NCI-H2081 (cell line): Measurements from ENCODE around the gene KCNQ1.

ENCODE experiments used
- DNase-seq, 2 experiments: peaks; one replicate each; lab custom pipeline; 2025; lab: John Stamatoyannopoulos, UW

Gene KCNQ1

GRCh38 chr11:2524446-2525165 lies 79.8 kb downstream of the KCNQ1 start:
- DNase-seq: no peak

GRCh38 chr11:2525166-2525861 lies 80.5 kb downstream of the KCNQ1 start:
- DNase-seq: no peak

DNA sequence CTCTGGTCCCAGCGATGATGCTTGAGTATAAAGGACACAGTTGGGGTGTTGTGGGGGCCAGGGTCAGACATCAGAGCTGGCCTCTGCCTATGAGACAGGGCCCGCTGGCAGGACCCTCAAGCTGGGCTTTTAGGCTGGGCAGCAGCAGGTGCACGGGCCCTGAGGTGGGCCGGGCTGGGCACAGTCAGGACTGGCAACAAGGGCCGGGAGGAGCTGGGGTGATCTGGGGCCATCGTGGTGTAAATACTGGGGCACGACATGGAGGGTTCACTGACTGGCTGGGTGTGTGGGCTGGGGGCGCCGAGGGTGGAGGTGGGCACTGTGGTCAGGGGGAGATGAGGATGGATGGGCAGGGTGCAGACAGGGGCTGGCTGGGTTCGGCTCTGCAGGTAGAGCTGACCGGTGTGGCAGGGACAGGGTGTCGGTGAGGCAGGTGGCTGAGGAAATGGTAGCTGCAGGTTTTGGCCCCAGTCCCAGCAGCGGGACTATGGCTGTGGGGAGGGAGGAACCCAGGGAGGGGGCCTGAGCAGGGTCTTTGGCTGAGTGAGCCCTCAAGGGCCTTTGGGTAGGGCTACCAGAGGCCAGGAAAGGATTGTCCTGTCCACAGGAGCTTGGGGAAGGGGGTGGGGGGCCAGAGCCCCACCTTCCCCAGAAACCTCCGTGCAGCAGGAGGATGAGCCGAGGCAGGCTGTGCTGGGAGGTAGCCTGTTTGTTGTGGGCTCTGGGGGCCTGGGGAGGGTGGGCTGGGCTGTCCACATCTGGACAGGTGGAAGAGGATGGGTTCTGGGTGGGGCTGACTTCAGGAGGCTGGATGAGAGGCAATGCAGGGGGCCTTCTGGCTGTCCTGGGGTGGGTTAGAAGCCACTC lies 81.4 kb downstream of the KCNQ1 start:
- DNase-seq: peak in 1 of 2 experiments; percentile 4

DNA sequence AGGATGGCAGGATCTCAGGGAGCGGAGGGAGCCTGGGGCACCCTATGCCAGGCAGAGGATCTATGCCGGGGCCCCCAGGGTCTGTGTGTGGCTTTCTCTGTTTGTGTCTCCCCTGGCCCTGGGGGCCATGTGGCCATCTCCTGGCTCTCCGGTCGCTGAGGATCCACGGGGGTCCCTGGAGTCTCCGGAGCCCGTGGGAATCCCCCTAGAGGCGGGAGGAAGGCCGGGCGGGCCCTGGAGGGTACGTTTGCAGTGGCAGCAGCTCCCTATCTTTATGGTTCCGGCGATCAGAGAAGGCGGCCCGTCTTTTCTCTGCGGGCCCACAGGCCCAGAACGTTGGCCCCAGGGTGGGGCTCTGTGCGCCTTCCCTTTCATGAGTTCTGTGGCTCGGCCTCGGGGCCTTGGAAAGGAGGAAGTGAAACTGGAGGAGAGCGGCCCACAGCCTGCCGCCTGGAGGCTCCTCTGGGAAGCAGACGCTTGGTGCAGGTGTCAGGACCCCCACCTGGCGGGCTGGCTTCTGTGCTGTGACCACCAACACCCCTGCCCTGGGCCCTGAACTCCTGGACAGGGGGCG lies 82.1 kb downstream of the KCNQ1 start:
- DNase-seq: no peak

DNA sequence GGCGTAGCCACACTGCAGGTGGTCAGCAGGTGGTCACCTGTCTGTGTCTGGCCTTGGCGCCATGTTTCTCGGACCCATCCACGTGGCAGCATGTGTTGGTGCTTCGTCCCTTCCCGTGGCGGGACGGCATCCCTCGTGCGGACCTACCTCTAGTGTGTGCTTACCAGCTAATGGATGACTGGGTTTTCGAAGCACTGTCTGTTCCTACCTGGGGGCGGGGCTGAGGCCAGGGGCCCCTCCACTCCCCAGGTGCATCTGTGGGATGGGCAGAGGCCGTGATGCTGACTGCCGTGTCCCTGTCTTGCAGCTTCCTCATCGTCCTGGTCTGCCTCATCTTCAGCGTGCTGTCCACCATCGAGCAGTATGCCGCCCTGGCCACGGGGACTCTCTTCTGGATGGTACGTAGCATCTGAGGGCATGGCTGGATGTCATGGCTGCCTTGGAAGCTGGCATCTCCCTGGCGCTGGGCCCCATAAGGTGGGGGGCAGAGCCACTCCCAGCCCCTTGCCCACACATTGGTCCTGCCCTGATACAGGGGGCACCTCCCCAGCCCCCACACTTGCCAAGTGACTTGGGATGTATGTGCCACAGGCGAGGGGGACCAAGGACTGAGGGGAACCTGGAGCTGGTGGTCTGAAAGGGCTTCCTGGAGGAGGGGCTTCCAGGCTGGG lies 82.9 kb downstream of the KCNQ1 start:
- DNase-seq: no peak

DNA sequence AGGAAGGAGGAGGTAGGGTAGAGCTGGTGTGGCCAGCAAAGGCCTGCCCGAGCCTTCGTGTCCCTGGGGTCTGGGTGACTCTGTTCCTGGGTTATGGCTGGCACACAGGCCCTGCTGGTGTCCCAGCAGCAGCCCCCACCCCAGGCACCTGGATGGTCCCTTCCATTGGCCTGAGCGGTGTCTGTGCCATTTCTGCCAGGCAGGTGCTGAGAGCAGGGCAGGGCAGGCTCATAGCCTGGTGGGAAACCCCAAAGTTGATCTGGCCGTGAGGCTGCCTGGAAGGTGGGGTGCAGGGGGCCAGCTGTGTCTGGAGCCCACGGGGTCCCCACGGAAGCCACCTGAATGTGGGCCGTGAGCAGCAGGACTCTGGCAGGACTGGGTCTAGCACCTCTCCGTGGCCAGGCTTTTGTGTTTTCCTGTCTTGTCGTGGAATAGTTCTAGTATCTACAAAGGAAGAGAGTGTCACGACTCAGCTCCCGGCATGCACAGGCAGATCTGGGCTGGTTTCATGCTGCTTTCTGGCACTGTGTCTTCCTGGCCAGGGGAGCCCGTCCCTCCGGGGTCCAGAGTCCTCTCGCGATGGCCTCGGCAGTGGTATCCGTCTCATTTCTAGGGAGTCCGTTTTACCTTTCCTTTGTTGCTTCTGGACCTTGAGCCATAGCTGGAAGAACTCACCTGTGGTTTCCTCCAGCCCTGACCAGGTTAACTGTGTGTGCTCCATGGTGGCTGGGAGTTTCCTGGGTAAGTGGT lies 83.7 kb downstream of the KCNQ1 start:
- DNase-seq: no peak

DNA sequence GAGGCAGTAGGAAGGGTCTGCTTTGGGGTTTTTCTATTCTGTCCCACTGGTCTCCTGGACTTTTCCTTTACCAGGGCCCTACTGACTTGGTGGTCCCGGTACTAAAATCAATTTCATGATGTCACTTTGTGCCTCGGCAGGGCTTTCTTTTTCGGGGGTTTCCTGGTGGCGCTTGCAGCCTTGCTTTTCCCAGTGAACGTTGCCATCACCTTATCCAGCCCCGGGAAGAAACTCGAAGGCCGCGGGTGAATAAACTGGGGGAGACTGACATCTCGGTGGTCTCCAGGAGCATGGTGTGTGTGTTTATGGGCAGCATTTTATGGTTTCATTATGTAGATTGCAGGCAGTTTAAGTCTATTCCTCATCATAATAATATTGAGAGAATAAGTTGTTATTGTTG lies 84.4 kb downstream of the KCNQ1 start:
- DNase-seq: no peak

DNA sequence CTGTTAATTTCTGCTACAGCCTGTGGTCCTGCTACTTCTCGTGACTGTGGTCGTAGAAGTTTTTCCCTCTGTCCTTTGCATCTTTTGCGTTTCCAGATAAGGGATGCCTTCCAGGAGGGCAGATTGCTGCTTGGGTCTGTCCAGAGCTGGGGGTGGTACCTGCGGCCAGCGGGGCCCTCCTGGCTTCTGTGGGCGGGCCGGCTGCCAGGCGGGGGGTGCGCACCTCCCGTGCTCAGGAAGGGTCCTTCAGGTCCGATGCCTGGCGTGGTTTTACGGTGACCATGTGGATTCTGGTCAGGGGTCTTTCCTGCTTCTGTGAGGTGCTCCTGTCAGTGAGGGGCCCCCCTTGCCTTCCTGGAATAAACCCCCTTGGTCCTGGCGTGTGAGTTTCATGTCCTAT lies 84.8 kb downstream of the KCNQ1 start:
- DNase-seq: no peak

DNA sequence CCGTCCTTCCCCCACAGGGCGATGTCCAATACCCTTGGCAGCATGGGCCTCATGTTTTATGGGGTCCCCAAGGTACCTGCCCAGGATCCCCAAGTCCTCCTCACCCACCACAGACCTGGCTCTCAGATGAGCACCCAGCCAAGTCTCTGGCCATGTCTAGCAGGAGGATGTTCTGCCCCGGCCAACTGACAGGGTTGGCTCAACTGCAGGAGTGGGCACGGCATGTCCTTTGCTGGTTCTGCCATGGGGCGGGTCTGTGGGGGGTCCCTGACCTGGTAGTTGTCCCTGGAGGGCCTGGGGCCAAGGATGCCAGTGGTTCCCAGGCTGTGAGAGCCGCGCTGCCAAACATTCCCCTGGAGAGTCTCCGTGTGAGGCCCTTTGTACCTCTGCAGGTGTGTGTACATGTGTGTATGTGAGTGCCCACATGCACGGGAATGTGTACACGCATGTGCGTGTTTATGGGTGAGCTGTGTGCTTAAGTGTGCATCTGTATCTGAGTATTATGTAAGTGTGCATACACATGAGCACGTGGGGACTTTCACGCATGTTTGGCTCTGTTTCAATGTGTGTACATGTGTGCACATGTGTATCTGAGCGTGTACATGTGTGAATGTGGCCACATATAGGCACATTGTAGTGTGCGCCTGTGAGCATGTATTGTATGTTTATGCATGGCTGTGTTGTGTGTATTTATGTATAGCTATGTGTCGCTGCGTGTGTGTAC lies 85.5 kb downstream of the KCNQ1 start:
- DNase-seq: no peak

DNA sequence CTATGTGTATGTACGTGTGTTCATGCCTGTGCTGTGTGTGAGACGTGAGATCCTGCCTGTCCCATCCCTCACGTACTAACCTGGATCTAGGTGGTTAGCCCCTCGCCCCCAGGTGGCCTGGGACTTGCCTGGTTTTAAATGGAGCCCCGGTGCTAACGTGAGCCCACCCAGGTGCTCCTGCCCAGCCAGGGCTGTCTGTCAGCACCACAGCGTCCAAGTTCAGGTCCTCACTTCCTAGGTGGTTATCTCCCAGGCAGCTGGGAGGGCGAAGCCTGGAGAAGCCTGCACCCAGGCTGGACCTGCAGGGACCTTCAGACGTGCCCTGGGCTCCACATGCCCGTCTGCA lies 86.0 kb downstream of the KCNQ1 start:
- DNase-seq: no peak

DNA sequence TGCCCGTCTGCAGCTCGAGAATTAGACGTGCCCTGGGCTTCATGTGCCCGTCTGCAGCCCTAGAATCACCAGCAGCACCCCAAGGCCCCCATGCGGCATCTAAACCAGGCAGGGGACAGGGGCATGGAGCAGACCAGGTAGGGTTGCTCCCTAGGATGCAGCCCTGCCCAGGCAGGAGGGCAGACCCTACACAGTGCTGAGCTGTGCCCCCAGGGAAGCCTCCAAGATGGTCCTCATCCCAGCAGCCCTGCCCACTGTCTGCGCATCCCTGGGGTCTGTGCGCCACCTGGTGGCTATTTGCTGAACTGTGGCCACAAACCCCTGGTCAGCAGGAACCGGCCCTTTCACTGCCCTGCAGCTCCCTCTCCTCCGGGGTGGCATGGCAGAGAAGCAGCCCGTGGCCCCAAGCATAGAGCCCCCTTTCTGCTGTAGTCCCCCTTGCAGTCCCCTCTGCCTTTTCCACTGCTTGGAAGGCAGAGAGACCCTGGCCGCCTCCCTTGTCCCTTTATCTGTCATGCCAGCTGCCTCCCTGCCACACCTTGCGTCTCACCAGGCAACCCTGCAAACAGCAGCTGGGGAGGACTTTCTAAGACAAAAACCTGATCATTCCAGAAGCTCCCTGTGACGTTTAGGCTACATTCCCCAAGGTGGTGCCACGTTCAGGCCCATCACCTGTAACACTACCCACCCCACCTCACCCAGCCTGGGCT lies 86.6 kb downstream of the KCNQ1 start:
- peak; percentile 25 to 53 for DNase-seq

DNA sequence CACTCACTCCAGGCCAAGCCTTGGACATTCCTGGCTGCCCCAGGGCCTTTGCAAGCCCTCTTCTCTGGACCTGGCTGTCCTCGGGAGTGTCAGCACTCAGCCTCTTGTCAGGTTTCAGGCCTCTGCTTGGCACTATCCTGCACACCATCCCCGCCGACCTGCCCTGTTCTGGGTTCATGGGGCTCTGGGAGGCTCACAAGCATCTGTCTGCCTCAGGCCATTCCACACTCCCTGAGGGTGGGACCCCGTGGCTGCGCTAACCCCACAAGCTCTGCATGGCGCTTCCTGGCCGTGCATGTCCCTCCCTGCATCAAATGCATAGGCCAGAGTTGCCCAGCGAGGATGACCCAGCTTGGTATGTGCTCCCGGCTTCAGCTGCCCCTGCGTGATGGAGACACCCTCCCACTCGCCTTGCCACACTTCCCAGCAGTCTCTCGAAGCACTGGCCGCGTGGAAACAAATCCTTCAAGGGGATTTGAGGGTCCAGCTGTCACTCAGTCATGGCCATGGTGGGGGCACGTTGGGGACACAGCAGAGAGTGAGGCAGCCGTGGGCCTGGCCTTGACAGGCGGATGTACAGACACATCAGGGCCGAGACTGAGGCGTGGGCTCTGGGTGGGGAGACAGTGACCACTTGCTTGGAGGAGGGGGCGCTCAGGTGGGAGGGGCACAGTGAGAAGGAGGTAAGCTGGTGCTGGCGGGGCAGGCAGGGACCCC lies 87.3 kb downstream of the KCNQ1 start:
- DNase-seq: no peak

GRCh38 chr11:2532704-2533586 lies 88.1 kb downstream of the KCNQ1 start:
- DNase-seq: peak; percentile 79 to 88

DNA sequence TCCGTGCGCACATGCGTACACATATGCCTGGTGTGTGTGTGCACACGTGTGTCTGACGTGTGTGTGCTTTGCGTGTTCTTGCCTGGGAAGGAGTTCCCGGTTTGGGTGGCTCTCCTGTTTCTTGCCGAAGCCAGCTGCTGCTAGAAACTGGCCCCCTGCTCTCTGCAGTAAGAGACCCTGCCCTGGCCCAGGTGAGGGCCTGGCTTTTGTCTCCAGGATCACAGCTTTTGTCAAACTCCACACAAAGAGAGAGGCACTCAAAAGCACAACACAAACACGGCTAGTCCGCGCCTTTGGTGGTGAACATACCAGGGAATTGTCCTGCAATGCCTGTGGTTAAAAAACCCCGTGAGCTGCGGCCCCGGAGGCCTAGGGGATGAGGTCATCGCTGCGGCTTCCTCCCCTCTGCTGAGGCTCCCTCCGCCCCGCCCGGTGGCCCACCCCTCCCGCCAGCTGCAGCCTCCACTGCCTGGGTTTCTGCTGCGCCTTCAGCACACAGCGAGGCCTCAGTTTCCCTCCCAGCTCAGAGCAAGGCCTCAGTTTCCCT lies 88.9 kb downstream of the KCNQ1 start:
- no peak for DNase-seq

- no peak for DNase-seq
Measured at GRCh38 chr11:2534134-2534956, 89.5 kb downstream of the KCNQ1 start.

DNA sequence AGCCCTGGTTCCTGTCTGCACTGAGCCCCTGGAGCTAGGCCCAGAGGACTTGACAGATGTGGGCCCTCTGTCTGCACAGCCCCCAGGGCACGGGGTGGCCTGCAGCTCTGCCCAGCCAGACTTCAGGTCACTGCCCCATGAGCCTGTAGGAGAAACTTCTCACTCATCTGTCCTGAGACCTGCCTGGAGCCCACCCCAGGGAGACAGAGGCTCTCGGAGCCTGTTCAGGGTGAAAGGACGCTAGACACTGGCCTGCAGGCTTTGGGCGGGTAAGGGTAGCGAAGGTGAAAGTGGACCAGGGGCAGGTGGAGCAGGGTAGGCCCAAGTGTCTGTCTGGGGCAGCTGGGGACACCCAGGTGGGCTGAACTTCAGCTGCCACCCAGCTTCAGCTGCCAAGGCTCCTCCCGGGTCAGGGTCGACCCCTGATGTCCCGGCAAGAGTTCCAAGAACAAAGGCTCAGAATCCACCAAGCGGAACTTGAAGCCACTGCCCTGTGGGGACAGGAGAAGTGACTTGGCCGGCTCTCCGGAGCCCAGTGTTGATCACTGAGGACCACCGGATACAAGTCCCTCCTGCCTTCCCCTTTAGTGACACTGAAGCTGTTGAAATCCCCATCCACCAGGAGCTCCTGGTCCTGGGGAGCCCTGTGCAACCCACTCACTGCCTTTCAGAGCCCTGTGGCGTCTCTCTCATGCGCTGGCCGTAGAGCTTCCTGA lies 90.3 kb downstream of the KCNQ1 start:
- no peak for DNase-seq
